Activated CD8-positive, alpha-beta T cell treated with anti-CD3 and anti-CD28 coated beads, Interleukin-2, amount 10 ng/mL, durations not matched to agents 7 days and 5 days (primary cell): ENCODE results near the gene TJP3. TPM values are rescaled to one million over a fixed set of nuclear protein-coding genes. Genes with fewer than 3 reads are reported as not detected.
"Not testable (repeated sequence)": the region's sequence is repeated elsewhere in the genome, so short reads cannot be mapped to it uniquely, and the experiment has no call there.

ENCODE experiments used
- ATAC-seq: fragments of 150-1000 bp; cut with Tn5 transposase; one replicate; pipeline ENCODE4 v1.10.0; 2021; ENCODE audit warnings: moderate library complexity
- CTCF ChIA-PET: fragments of 350-600 bp; sonication (Branson Sonifier 250); formaldehyde crosslinking; loops from one replicate; lab custom pipeline; 2021; ENCODE audit warnings: antibody characterized with exemption; lab: Charles Lee
- POLR2A ChIA-PET: fragments of 350-600 bp; sonication (Branson Sonifier 250); formaldehyde crosslinking; loops from one replicate; lab custom pipeline; 2021; ENCODE audit warnings: antibody characterized with exemption; lab: Charles Lee
- DNase-seq: peaks from one replicate; pipeline ENCODE4 v3.0.0-alpha.2; 2020
- H3K27ac Mint-ChIP-seq: one replicate; pipeline ENCODE4 v1.8.0; 2021; ENCODE audit warnings: mild to moderate bottlenecking, mixed read lengths
- H3K27me3 Mint-ChIP-seq: one replicate; pipeline ENCODE4 v1.8.0; 2021; ENCODE audit warnings: low read depth, mixed read lengths
- H3K36me3 Mint-ChIP-seq: one replicate; pipeline ENCODE4 v1.8.0; 2021; ENCODE audit warnings: low read depth, mixed read lengths
- H3K4me1 Mint-ChIP-seq: one replicate; pipeline ENCODE4 v1.8.0; 2021; ENCODE audit warnings: low read depth, mixed read lengths
- H3K4me3 Mint-ChIP-seq: one replicate; pipeline ENCODE4 v1.8.0; 2021; ENCODE audit warnings: mild to moderate bottlenecking, mixed read lengths
- H3K9me3 Mint-ChIP-seq: one replicate; pipeline ENCODE4 v1.8.0; 2022; ENCODE audit warnings: mixed read lengths; ENCODE audit not compliant: insufficient read depth
- total RNA-seq, 2 experiments: library from RNA; stranded (reverse); gene quantifications; one replicate each; pipeline ENCODE4 v1.2.3, GENCODE V29; 2021

The TJP3 gene
- total RNA-seq, 2 experiments from 2014 or later: 1.3 TPM

GRCh38 chr19:3743486-3743885 lies 35.3 kb downstream of the TJP3 start:
- Mint-ChIP-seq H3K36me3 (no peaks in the 10 kb centered on the region), H3K4me1 (peaks cover 14% of the 10 kb centered on the region), H3K4me3 (no peak overlapping the region), H3K27ac (no peak overlapping the region), H3K9me3 (no peaks in the 10 kb centered on the region), H3K27me3 (no peaks in the 10 kb centered on the region)
- ATAC-seq (no peak), DNase-seq (no peak)
- CTCF ChIA-PET: interaction anchor here (0.7 kb wide), 1 partner anchor 70 kb away, joined by 3 read pairs; no protein-coding TSS in a partner anchor
- POLR2A ChIA-PET: interaction anchor here (1.4 kb wide), 1 partner anchor 19 kb away, joined by 3 read pairs; the partner anchor contains the start of gene MRPL54

GRCh38 chr19:3745363-3746045 lies 37.3 kb downstream of the TJP3 start:
- CTCF ChIA-PET: no interaction called here
- Mint-ChIP-seq H3K27me3 (no peaks in the 10 kb centered on the region), H3K4me1 (no peaks in the 10 kb centered on the region), H3K4me3 (no peak overlapping the region), H3K27ac (no peak overlapping the region), H3K9me3 (no peaks in the 10 kb centered on the region), H3K36me3 (peaks cover 8% of the 10 kb centered on the region)
- DNase-seq: no peak
- no peak for ATAC-seq
- POLR2A ChIA-PET: no interaction called here

- H3K9me3 Mint-ChIP-seq: no peaks in the 10 kb centered on the region
- POLR2A ChIA-PET: no interaction called here
- no peaks in the 10 kb centered on the region for H3K4me1 Mint-ChIP-seq
- no peak overlapping the region for H3K4me3 Mint-ChIP-seq
- H3K27me3 Mint-ChIP-seq: no peaks in the 10 kb centered on the region
- no peak overlapping the region for H3K27ac Mint-ChIP-seq
- ATAC-seq (no peak), DNase-seq (no peak)
- peaks cover 13% of the 10 kb centered on the region for H3K36me3 Mint-ChIP-seq
- CTCF ChIA-PET: no interaction called here
These were observed 38.3 kb downstream of the TJP3 start for GRCh38 chr19:3746371-3747056.

- POLR2A ChIA-PET: no interaction called here
- H3K27me3 Mint-ChIP-seq: no peaks in the 10 kb centered on the region
These were observed 40.8 kb downstream of the TJP3 start for GRCh38 chr19:3748965-3749364.

DNA sequence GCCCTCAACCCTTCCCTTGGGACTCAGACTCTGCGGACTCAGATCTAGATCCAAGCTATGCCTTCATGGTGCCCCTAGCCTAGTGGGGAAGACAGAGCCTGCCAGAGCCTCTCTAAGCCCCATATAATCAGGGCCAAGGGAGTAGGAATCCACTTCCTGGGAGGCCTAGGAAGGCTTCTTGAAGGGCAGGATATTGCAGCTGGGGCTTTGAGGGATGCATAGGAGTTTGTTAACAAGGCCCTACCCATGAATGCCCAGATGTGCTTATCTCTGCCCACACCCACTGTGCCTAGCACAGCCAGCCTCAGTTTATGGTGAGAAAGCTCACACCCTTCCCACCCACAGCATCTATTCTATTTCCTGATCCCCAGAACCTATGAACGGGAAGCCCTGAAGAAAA lies 42.0 kb downstream of the TJP3 start:
- peaks cover 7% of the 10 kb centered on the region for H3K4me1 Mint-ChIP-seq
- POLR2A ChIA-PET: no interaction called here
- H3K36me3 Mint-ChIP-seq: peaks cover 28% of the 10 kb centered on the region
- no peak overlapping the region for H3K27ac Mint-ChIP-seq
- H3K27me3 Mint-ChIP-seq: no peaks in the 10 kb centered on the region
- DNase-seq (no peak), ATAC-seq (no peak)
- no peak overlapping the region for H3K4me3 Mint-ChIP-seq
- no peaks in the 10 kb centered on the region for H3K9me3 Mint-ChIP-seq
- CTCF ChIA-PET: interaction anchor here (1.1 to 1.2 kb wide), 2 partner anchors 9 to 12 kb away, joined by 3 read pairs; partner anchors contain the start of gene MRPL54

More at GRCh38 chr19:3748965-3749364, 40.8 kb downstream of the TJP3 start:
- no peak overlapping the region for H3K27ac Mint-ChIP-seq
- peaks cover 22% of the 10 kb centered on the region for H3K36me3 Mint-ChIP-seq
- H3K4me1 Mint-ChIP-seq: no peaks in the 10 kb centered on the region
- no peak for ATAC-seq
- DNase-seq: no peak
- H3K4me3 Mint-ChIP-seq: no peak overlapping the region
- CTCF ChIA-PET: no interaction called here
- H3K9me3 Mint-ChIP-seq: no peaks in the 10 kb centered on the region

- Mint-ChIP-seq H3K27ac (no peak overlapping the region), H3K4me3 (no peak overlapping the region), H3K27me3 (no peaks in the 10 kb centered on the region), H3K36me3 (peaks cover 32% of the 10 kb centered on the region), H3K4me1 (peaks cover 11% of the 10 kb centered on the region), H3K9me3 (no peaks in the 10 kb centered on the region)
- ATAC-seq (no peak), DNase-seq (no peak)
- POLR2A ChIA-PET: no interaction called here
- CTCF ChIA-PET: no interaction called here
These were observed 43.1 kb downstream of the TJP3 start for GRCh38 chr19:3751236-3751635.

GRCh38 chr19:3752492-3752891 lies 44.3 kb downstream of the TJP3 start:
- peaks cover 34% of the 10 kb centered on the region for H3K36me3 Mint-ChIP-seq
- CTCF ChIA-PET: no interaction called here
- DNase-seq (no peak), ATAC-seq (no peak)
- H3K4me3 Mint-ChIP-seq: no peak overlapping the region
- no peaks in the 10 kb centered on the region for H3K9me3 Mint-ChIP-seq
- no peak overlapping the region for H3K27ac Mint-ChIP-seq
- no peaks in the 10 kb centered on the region for H3K27me3 Mint-ChIP-seq
- POLR2A ChIA-PET: no interaction called here
- H3K4me1 Mint-ChIP-seq: peaks cover 13% of the 10 kb centered on the region

DNA sequence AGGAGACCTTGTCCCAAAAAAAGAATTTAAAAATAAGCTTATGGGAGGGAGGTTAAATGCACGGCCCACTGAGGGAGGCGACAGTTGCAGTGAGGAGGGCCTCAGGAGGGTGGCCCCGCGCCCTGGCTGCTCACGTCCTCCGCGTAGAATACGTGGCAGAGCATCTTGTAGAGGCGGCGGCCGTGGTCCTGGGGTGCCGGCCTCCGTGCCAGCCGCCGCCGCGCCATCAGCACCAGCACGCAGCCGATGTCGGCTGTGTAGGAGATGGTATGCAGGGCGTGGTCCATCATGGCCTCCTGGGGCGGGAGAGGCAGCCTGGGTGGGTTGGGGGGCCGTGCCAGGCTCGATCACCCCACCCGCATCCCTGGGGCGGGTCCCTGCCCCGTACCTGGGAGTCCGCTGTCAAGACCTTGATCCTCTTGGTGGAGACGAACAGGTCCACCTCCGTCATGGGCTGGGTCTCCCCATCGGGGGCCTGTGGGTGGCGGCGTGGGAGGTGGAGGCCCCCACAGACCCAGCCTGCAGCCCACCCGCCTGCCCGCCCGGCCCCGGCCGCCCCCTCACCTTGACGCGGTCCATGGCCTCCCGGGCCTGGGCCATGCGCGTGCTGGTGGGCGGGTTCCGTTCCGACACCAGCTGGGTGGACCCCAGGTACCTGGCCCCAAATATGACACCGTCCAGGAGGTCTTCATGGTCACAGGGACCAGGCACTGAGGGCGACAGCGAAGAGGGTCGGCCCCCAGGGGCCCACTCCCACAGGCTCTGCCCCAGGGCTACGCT lies 45.6 kb downstream of the TJP3 start:
- ATAC-seq: no peak
- Mint-ChIP-seq H3K4me3 (no peak overlapping the region), H3K27me3 (no peaks in the 10 kb centered on the region), H3K4me1 (peaks cover 13% of the 10 kb centered on the region), H3K36me3 (peaks cover 40% of the 10 kb centered on the region), H3K9me3 (no peaks in the 10 kb centered on the region), H3K27ac (no peak overlapping the region)
- POLR2A ChIA-PET: no interaction called here
- CTCF ChIA-PET: interaction anchor here (1.4 kb wide), 1 partner anchor 9 kb away, joined by 4 read pairs; the partner anchor contains the start of gene MRPL54
- no peak for DNase-seq

DNA sequence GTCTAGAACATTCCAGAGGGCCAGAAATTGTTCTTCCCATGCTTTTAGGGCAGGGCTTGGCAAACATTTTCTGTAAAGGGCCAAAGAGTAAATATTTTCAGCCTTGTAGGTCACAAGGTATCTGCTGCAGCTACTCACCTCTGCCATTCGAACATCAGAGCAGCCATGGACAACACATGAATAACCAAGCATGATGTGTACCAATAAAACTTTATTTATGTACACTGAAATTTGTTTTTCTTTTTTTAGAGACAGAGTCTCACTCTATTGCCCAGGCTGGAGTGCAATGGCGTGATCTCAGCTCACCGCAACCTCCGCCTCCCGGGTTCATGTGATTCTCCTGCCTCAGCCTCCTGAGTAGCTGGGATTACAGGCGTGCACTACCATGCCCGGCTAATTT lies 49.5 kb downstream of the TJP3 start:
- Mint-ChIP-seq H3K4me1 (peaks cover 41% of the 10 kb centered on the region), H3K36me3 (peaks cover 31% of the 10 kb centered on the region)
- ATAC-seq, H3K9me3 Mint-ChIP-seq, H3K4me3 Mint-ChIP-seq, H3K27ac Mint-ChIP-seq, CTCF ChIA-PET, POLR2A ChIA-PET, DNase-seq, H3K27me3 Mint-ChIP-seq: not testable (repeated sequence)

GRCh38 chr19:3758297-3758696 lies 50.1 kb downstream of the TJP3 start:
- H3K27me3 Mint-ChIP-seq, ATAC-seq, H3K4me3 Mint-ChIP-seq, H3K9me3 Mint-ChIP-seq, CTCF ChIA-PET, POLR2A ChIA-PET, DNase-seq, H3K27ac Mint-ChIP-seq: not testable (repeated sequence)
- peaks cover 34% of the 10 kb centered on the region for H3K36me3 Mint-ChIP-seq
- H3K4me1 Mint-ChIP-seq: peaks cover 46% of the 10 kb centered on the region

DNA sequence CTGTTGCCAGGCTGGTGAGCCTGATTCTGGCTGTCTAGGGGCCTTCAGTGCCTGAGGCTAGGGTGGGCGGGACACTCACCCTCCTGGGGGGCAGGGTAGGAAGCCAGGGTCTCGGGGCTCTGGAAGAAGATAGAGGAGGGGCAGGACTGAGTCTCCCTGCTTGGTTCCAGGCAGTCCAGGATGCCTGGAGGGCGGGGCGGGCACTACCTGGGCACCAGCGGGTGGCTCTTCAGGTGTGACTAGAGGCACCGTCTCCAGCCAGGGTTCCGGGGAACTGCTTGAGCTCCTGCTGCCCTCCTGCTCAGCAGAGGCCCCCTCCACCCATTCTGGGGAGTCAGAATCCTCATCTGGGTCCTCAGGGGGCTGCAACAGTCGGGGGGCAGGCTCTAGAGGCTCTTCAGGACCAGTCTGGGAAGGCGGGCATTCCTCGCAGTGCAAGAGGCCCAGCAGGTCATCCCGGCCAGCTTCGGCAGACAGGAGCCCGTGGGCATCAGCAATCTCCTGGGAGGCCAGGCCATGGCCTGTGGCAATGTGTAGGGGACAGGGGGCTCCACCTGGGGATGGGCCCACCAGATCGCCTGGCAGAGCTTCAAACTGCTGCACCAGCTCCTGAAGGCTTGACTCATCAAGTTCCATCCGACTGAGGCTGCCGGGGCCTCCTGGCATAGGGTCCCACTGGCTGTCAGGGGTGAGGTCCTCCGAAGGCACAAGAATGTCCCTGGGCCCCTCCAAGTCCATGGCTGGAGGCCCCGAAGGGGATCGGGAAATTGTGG lies 51.5 kb downstream of the TJP3 start:
- POLR2A ChIA-PET: interaction anchor here (0.6 to 1.1 kb wide), 3 partner anchors 21 to 192 kb away, joined by 3 to 4 read pairs (median 4); no protein-coding TSS in a partner anchor
- Mint-ChIP-seq H3K27ac (no peak overlapping the region), H3K36me3 (peaks cover 33% of the 10 kb centered on the region), H3K27me3 (no peaks in the 10 kb centered on the region), H3K9me3 (no peaks in the 10 kb centered on the region), H3K4me3 (peak overlapping the region; percentile 96), H3K4me1 (peaks cover 45% of the 10 kb centered on the region)
- DNase-seq (no peak), ATAC-seq (no peak)
- CTCF ChIA-PET: interaction anchor here (1.9 to 4.5 kb wide), 2 partner anchors 20 to 63 kb away, joined by 7 to 40 read pairs; no protein-coding TSS in a partner anchor
